SK-N-SH treated with all-trans-retinoic acid at 6 μM for 48 hours (cell line): Measurements from ENCODE around the gene BPIFB2.

Source experiments
- ATAC-seq: fragments of 200-7000 bp; cut with Tn5 transposase; 3 replicates; pipeline ENCODE4 v1.9.1; 2020; ENCODE audit warnings: mild to moderate bottlenecking, moderate library complexity
- BACH2 ChIP-seq: fragments of 250-450 bp; sonication (Bioruptor Pico); IDR thresholded peaks from 2 replicates; pipeline ENCODE4 v1.9.0; 2021; ENCODE audit warnings: mild to moderate bottlenecking, borderline replicate concordance
- CREB5 ChIP-seq: fragments of 250-450 bp; sonication (Bioruptor Pico); IDR thresholded peaks from 2 replicates; pipeline ENCODE4 v1.5.1; 2020; ENCODE audit warnings: low read depth, mild to moderate bottlenecking, moderate library complexity
- CSRNP3 ChIP-seq: fragments of 250-450 bp; sonication (Bioruptor Pico); IDR thresholded peaks from 2 replicates; pipeline ENCODE4 v1.5.1; 2021; ENCODE audit warnings: mild to moderate bottlenecking, moderate library complexity
- ESRRG ChIP-seq: fragments of 250-450 bp; sonication (Bioruptor Pico); IDR thresholded peaks from 2 replicates; pipeline ENCODE4 v1.6.1; 2021; ENCODE audit warnings: mild to moderate bottlenecking
- GLIS3 ChIP-seq: fragments of 250-450 bp; sonication (Bioruptor Pico); IDR thresholded peaks from 2 replicates; pipeline ENCODE4 v1.5.0; 2020; ENCODE audit warnings: mild to moderate bottlenecking, moderate library complexity
- ISL1 ChIP-seq: fragments of 250-450 bp; sonication (Bioruptor Pico); IDR thresholded peaks from 2 replicates; pipeline ENCODE4 v2.1.2; 2022; ENCODE audit warnings: mild to moderate bottlenecking, moderate library complexity
- OSR1 ChIP-seq: fragments of 250-450 bp; sonication (Bioruptor Pico); IDR thresholded peaks from 2 replicates; pipeline ENCODE4 v1.8.0; 2022; ENCODE audit warnings: moderate library complexity, mild to moderate bottlenecking, inconsistent platforms
- PATZ1 ChIP-seq: fragments of 250-450 bp; sonication (Bioruptor Pico); IDR thresholded peaks from 2 replicates; pipeline ENCODE4 v1.8.0; 2020; ENCODE audit warnings: mild to moderate bottlenecking, moderate library complexity, borderline replicate concordance
- POU6F1 ChIP-seq: fragments of 250-450 bp; sonication (Bioruptor Pico); IDR thresholded peaks from 2 replicates; pipeline ENCODE4 v1.8.0; 2021; ENCODE audit warnings: low read depth, mild to moderate bottlenecking, moderate library complexity, borderline replicate concordance
- SNAI2 ChIP-seq: fragments of 250-450 bp; sonication (Bioruptor Pico); IDR thresholded peaks from 2 replicates; pipeline ENCODE4 v1.5.0; 2020; ENCODE audit warnings: mild to moderate bottlenecking, moderate library complexity
- TSHZ2 ChIP-seq: fragments of 250-450 bp; sonication (Bioruptor Pico); IDR thresholded peaks from 2 replicates; pipeline ENCODE4 v1.5.0; 2020; ENCODE audit warnings: mild to moderate bottlenecking, moderate library complexity
- ZC3H10 ChIP-seq: fragments of 250-450 bp; sonication (Bioruptor Pico); IDR thresholded peaks from 2 replicates; pipeline ENCODE4 v1.5.1; 2021; ENCODE audit warnings: mild to moderate bottlenecking, moderate library complexity
- ZFP30 ChIP-seq: fragments of 450-650 bp; formaldehyde crosslinking; IDR thresholded peaks from 2 replicates; pipeline ENCODE4 v1.5.0; 2022; ENCODE audit warnings: mild to moderate bottlenecking, moderate library complexity
- ZNF70 ChIP-seq: fragments of 450-650 bp; formaldehyde crosslinking; IDR thresholded peaks from 2 replicates; pipeline ENCODE4 v1.5.0; 2020; ENCODE audit warnings: mild to moderate bottlenecking, moderate library complexity

Gene BPIFB2

GRCh38 chr20:33018169-33018931 is 10.8 kb downstream of the BPIFB2 start:
- TF ChIP-seq BACH2 (CRISPR knock-in tag), result no peak
- no peak for TF ChIP-seq ESRRG (CRISPR knock-in tag)
- no peak for TF ChIP-seq OSR1 (CRISPR knock-in tag)
- TF ChIP-seq PATZ1 (CRISPR knock-in tag), result no peak
- no peak for TF ChIP-seq ZFP30
- TF ChIP-seq POU6F1 (CRISPR knock-in tag), result no peak
- TF ChIP-seq GLIS3, result no peak
- TF ChIP-seq CREB5 (CRISPR knock-in tag), result no peak
- TF ChIP-seq SNAI2 (CRISPR knock-in tag), result no peak
- no peak for TF ChIP-seq ZC3H10 (CRISPR knock-in tag)
- no peak for ATAC-seq

- no peak for ATAC-seq
- no peak for TF ChIP-seq POU6F1 (CRISPR knock-in tag)
- TF ChIP-seq CSRNP3, result no peak
- TF ChIP-seq OSR1 (CRISPR knock-in tag), result no peak
Measured at GRCh38 chr20:33019465-33020277, 12.2 kb downstream of the BPIFB2 start.

- TF ChIP-seq CREB5 (CRISPR knock-in tag) (no peak), ISL1 (CRISPR knock-in tag) (no peak), TSHZ2 (no peak), ZNF70 (CRISPR knock-in tag) (no peak), GLIS3 (no peak)
- TF ChIP-seq, all 23 proteins: peak for 0
- ATAC-seq, result no peak
Measured at GRCh38 chr20:33020278-33021161, 13.0 kb downstream of the BPIFB2 start.
